ENCODE results near the gene FHL1.
"Not testable (repeated sequence)": the region's sequence is repeated elsewhere in the genome, so short reads cannot be mapped to it uniquely, and the experiment has no call there.

FHL1 gene

GRCh38 chrX:136211766-136212556, 64.6 kb downstream of the FHL1 start:
- no peak for DNase-seq

DNA sequence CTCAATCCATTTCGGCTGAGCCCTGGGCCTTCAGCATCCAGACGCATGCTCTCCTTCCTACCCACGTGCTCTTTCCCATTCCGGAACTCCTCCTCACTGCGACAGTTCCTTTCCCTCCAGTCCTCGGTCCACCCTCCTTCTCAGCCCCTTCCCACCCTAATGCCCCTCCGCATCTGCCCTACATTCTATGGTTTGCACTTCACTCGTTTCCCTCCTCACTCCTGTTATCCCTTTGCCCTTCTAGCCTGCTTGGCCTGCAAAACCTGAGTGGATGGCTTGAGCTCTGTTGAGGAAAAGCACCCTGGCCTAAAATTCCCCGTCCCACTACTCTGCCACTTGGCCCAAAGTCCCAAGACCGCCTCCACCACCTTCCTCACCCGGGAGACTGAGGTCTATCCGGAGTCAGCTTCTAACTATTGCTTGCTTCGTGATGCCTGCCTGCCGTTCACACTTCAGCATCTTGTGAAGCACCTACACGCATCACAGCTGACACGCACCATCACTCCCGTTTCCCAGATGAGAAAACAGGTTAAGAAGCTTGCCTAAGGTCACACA, 65.3 kb downstream of the FHL1 start:
- DNase-seq: no peak

GRCh38 chrX:136214551-136214950, 67.2 kb downstream of the FHL1 start:
- DNase-seq: no peak

DNA sequence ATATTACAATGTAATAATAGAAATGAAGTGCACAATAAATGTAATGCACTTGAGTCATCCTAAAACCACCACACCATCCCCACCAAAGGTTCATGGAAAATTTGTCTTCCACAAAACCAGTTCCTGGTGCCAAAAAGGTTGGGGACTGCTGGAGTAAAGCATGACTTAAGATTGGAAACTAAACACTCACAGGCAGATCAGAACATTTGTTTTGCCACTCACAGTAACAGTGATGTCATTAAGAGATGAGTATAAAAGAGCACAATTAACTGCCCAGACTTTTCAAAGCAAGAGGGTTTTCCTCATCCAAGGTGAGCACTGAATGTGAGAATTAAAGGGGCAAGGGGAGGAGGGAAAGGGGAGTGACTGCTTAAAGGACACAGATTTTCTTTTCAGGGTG, 68.2 kb downstream of the FHL1 start:
- no peak for DNase-seq

DNA sequence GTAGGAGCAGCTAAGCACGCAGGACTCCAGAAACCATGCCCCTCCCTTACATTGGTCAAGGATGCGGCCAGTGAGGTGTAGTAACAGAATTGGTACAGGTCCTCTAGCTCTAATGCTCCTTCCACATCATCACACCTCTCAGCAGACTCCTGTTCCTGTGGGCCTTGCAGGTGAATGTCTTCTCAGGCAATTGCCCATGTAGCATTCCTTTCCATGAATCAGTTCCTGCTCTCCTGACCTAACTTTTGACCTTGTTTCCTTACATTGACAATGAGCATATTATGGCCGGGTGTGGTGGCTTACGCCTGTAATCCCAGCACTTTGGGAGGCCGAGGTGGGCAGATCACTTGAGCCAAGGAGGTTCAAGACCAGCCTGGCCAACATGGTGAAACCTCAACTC, 72.6 kb downstream of the FHL1 start:
- DNase-seq: no peak

- DNase-seq: no peak
These were observed 73.2 kb downstream of the FHL1 start for GRCh38 chrX:136220540-136220939.

GRCh38 chrX:136220951-136221350, 73.6 kb downstream of the FHL1 start:
- DNase-seq: no peak

GRCh38 chrX:136221851-136222513, 74.6 kb downstream of the FHL1 start:
- DNase-seq: no peak

GRCh38 chrX:136227074-136227473, 79.7 kb downstream of the FHL1 start:
- no peak for DNase-seq

- no peak for DNase-seq
These were observed 80.9 kb downstream of the FHL1 start for GRCh38 chrX:136227948-136228838.

DNA sequence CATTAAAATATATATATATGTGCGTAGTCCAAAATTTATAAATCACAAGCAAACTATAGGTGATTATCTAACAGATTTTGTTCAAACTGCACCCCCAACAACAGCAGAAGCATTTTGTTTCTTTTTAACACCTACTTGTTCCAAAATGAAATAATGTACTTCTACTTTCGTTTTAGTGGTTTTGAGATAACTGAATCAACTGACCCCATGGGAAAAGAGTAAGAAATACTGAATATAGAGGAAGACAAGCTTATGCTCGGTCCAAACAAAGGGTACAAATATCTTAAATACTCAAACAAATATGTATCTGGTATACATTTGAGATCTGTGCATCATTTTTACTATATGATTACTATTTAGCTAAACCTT, 81.5 kb downstream of the FHL1 start:
- DNase-seq: no peak

DNA sequence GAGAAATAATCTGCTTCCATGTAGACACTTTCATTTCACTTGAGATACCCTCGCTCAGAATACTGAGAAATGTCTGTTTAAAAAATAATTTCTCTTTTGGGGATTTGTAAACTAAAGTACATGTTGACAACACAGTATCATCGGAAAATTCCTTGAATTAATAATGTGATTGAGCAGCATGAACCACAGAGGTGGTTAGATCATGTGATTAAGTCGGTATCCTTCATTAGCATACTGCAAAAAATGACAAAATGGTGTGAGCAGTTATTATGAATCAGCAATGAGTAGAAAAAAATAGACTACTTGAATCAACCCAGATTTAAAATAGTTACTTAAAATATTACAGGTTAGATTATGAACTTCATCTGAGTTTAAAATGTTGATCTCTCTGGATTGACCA, 89.7 kb downstream of the FHL1 start:
- DNase-seq: no peak

GRCh38 chrX:136237849-136238248, 90.5 kb downstream of the FHL1 start:
- DNase-seq: not testable (repeated sequence)

DNA sequence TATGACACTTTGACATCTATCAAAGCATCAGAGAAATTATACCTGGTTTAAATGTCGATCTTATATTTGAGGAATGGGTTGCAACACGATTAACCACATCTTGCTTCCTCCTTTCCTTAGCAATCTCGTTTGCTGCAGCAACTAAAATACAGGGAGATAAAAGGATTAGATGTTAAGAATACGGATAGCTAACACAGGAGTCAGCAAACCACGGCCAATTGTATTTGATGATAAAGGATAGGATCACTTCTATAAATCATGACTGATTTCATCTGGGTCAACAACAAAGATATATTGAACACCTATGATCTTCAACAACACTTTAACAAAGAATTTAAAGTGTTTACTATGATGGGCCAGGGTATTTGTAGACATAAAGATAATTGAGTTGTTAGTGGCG, 98.9 kb downstream of the FHL1 start:
- no peak for DNase-seq

- DNase-seq: peak; percentile 13 to 19
These were observed 103.1 kb downstream of the FHL1 start for GRCh38 chrX:136250191-136251040.

- DNase-seq: peak; percentile 41 to 53
These were observed 104.0 kb downstream of the FHL1 start, which contains the start of gene MAP7D3 for GRCh38 chrX:136251041-136251991. TSS of gene MAP7D3 (minus strand) at chrX:136251400. CDS start at chrX:136251358, 42 bp downstream.

DNA sequence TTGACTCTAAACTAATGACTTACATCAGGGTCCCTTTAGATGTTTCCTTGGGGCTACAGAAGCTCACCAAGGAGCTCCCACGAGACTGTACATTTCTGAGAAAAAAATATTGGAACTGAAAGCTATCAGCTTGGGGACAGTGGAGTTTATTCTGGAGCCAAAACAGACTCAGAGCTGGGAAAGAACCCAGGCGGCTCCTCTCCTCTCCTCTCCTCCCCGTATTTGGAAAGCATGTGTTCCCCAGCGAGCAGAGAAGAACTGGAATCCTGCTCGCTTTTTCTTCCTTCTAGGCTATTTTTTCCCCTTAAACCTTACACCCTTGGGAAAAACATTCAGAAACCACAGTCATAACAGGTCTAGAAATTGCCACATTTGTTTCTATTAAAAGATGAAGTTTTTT, 108.2 kb downstream of the FHL1 start:
- no peak for DNase-seq

GRCh38 chrX:136256026-136256425, 108.7 kb downstream of the FHL1 start:
- DNase-seq: no peak

DNA sequence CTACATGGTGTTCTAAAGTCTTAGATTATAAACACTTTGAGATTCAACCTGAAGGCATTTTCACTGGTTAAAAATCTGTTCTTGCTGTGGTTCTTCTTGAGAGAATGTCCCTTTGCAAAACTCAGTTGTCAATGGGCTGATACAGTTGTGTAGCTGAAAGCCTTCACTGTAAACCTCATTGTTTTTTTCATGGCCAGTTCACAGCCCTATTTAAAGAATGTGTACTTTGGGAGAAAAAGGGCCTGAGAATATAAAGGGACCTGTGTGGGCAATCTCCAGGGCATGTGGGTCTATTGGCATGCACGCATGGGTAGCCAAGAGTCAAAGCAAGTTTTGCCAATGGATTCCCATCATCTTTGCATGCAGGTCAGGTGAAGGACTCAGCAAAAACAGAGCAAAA, 111.6 kb downstream of the FHL1 start:
- DNase-seq: no peak

DNA sequence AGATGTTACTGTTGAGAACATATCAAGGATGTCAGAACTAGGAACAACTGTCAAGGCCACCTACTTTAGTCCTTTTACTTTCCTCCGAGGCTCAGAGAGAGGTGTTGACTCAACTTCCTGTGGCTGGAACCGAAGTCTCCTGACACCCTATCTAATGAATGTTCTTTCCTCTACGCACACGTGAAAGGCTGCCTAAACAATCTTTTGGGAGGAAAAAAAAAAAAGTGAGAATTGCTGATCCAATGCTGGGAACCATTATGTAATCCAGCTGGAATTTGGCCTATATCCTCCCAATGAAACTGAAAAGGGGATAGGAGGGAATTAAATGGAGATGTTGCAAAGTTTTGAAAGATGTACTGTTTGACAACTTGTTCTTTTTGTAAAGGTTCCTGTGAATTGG, 112.2 kb downstream of the FHL1 start:
- DNase-seq: no peak

DNA sequence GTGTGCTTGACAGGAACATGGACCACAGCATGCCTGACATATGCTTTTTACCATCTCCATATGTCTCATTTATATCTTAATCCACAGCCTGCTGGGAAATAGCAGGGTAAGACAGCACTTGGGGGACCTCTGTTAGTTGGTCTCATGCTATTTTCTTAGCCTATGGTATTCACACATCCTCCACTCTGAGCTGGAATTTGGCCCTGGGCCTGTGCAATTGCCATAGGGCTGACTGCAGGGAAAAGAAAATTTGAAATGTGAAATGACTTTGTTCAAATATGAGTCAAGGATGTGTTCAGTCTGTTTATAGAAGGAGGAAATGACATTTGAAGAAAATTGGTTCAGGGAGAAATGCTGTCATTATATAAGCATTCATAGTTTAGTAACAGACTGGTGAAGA, 113.4 kb downstream of the FHL1 start:
- DNase-seq: no peak

Data from stimulated activated CD4-positive, alpha-beta T cell treated with anti-CD3 and anti-CD28 coated beads, Interleukin-2, amount 100 ng/mL, for 48 hours (primary cell).